Upper lobe of right lung (tissue), 1 donor: ENCODE data around the gene MAN1B1. TPM values are rescaled to one million over a fixed set of nuclear protein-coding genes. Genes with fewer than 3 reads are reported as not detected.

Source experiments
- ATAC-seq: fragments of 200-7000 bp; cut with Tn5 transposase; one replicate; pipeline ENCODE4 v1.9.1; 2020; ENCODE audit warnings: mild to moderate bottlenecking, moderate library complexity
- DNase-seq: peaks from one replicate; pipeline ENCODE4 v3.0.0-alpha.2; 2020
- H3K27ac ChIP-seq: fragments of 200-600 bp; one replicate; pipeline ENCODE4 v1.8.0; 2022
- H3K27me3 ChIP-seq: fragments of 200-600 bp; one replicate; pipeline ENCODE4 v1.8.0; 2022; ENCODE audit warnings: mild to moderate bottlenecking
- H3K36me3 ChIP-seq: fragments of 200-600 bp; one replicate; pipeline ENCODE4 v1.8.0; 2022
- H3K4me1 ChIP-seq: fragments of 200-600 bp; one replicate; pipeline ENCODE4 v1.8.0; 2022
- H3K4me3 ChIP-seq: fragments of 200-600 bp; one replicate; pipeline ENCODE4 v1.8.0; 2022; ENCODE audit warnings: mild to moderate bottlenecking
- H3K9me3 ChIP-seq: fragments of 200-600 bp; one replicate; pipeline ENCODE4 v1.8.0; 2022
- CTCF ChIP-seq: fragments of 200-600 bp; IDR thresholded peaks from one replicate; pipeline ENCODE4 v1.8.0; 2022; ENCODE audit warnings: antibody characterized with exemption
- intact Hi-C: fragments of 100-400 bp; cut with DNase I; formaldehyde crosslinking; loops from one replicate; pipeline ENCODE4 v1.11.0; 2022
- total RNA-seq: library from RNA; stranded (reverse); fragmentation: NEBNext Ultra II Directional; extraction: Animal tissue kit (Norgen Biotek cat#: 25700); gene quantifications from one replicate; pipeline ENCODE4 v1.2.1, GENCODE V29; 2021
- donor health status: DM: no; HTN: yes; CAD: no; lungs with severe emphysema.

MAN1B1 gene
- total RNA-seq, 1 donor from 2014 or later: 39.4 TPM

- Histone ChIP-seq H3K36me3 (no peaks in the 10 kb centered on the region), H3K27ac (peak overlapping the region; percentile 67), H3K27me3 (peaks cover 9% of the 10 kb centered on the region), H3K4me3 (peak overlapping the region; percentile 39), H3K9me3 (no peaks in the 10 kb centered on the region), H3K4me1 (peaks cover 7% of the 10 kb centered on the region)
- no peak for TF ChIP-seq CTCF
- ATAC-seq: peak; percentile 13
- intact Hi-C loops: no loop called here
- no peak for DNase-seq
These were observed 15.9 kb upstream of the MAN1B1 start for GRCh38 chr9:137070906-137071275.

- no peak for TF ChIP-seq CTCF
- H3K36me3 ChIP-seq: no peaks in the 10 kb centered on the region
- intact Hi-C loops: no loop called here
- no peak for ATAC-seq
- no peaks in the 10 kb centered on the region for H3K9me3 ChIP-seq
- peaks cover 7% of the 10 kb centered on the region for H3K4me1 ChIP-seq
- peaks cover 9% of the 10 kb centered on the region for H3K27me3 ChIP-seq
- H3K4me3 ChIP-seq: peak overlapping the region; percentile 39
- DNase-seq: no peak
- H3K27ac ChIP-seq: peak overlapping the region; percentile 67
These were observed 15.5 kb upstream of the MAN1B1 start for GRCh38 chr9:137071282-137071681.

DNA sequence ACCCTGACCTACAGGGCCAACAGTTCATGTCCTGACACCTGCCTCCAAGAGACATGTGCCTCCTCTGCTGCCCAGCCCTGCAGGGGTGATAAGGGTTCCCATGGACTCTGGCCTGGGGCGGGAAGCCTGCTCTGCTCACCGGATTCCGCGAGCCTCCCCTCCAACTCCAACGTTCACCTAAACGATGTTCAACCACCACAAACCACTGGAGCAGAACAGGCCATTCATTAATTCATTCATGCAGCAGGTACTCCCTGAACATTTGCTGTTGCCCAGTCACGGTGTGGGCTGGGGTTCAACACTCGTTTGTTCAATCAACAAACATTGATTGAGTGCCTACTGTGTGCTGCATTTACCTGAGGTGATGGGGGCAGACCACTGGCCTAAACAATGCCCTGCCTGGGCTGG is 12.8 kb upstream of the MAN1B1 start:
- no peak for TF ChIP-seq CTCF
- peaks cover 20% of the 10 kb centered on the region for H3K4me1 ChIP-seq

GRCh38 chr9:137074657-137075274 is 12.0 kb upstream of the MAN1B1 start:
- intact Hi-C loops: no loop called here
- no peaks in the 10 kb centered on the region for H3K27me3 ChIP-seq
- DNase-seq (no peak), ATAC-seq (no peak)
- H3K4me1 ChIP-seq: peaks cover 20% of the 10 kb centered on the region
- H3K4me3 ChIP-seq: no peak overlapping the region
- peaks cover 7% of the 10 kb centered on the region for H3K36me3 ChIP-seq
- TF ChIP-seq CTCF: no peak
- no peak overlapping the region for H3K27ac ChIP-seq
- no peaks in the 10 kb centered on the region for H3K9me3 ChIP-seq

More for the DNA sequence above, 12.8 kb upstream of the MAN1B1 start:
- Histone ChIP-seq H3K36me3 (no peaks in the 10 kb centered on the region), H3K27me3 (peaks cover 7% of the 10 kb centered on the region), H3K27ac (no peak overlapping the region), H3K9me3 (no peaks in the 10 kb centered on the region), H3K4me3 (no peak overlapping the region)
- no peak for DNase-seq
- intact Hi-C loops: no loop called here
- ATAC-seq: no peak

DNA sequence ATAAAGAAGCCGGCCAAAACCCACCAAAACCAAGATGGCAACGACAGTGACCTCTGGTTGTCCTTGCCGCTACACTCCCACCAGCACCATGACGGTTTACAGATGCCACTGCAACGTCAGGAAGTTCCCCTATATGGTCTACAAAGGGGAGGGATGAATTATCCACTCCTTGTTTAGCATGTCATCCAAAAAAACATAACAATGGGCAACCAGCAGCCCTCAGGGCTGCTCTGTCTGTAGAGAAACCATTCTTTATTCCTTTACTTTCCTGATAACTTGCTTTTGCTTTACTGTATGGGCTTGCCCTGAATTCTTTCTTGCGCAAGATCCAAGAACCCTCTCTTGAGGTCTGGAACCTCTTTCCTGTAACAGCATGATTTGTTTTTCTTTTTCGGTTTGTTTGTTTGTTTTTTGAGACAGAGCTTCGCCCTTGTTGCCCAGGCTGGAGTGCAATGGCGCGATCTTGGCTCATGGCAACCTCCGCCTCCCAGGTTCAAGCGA is 11.5 kb upstream of the MAN1B1 start:
- intact Hi-C loops: no loop called here
- TF ChIP-seq CTCF: no peak
- no peak for ATAC-seq
- DNase-seq: no peak
- Histone ChIP-seq H3K9me3 (no peaks in the 10 kb centered on the region), H3K27me3 (no peaks in the 10 kb centered on the region), H3K4me3 (no peak overlapping the region), H3K36me3 (peaks cover 13% of the 10 kb centered on the region), H3K27ac (no peak overlapping the region), H3K4me1 (peaks cover 20% of the 10 kb centered on the region)

GRCh38 chr9:137076636-137077009 is 10.2 kb upstream of the MAN1B1 start:
- TF ChIP-seq CTCF: no peak
- Histone ChIP-seq H3K4me1 (peaks cover 14% of the 10 kb centered on the region), H3K9me3 (no peaks in the 10 kb centered on the region), H3K27ac (peak overlapping the region; percentile 73), H3K4me3 (peak overlapping the region; percentile 64), H3K36me3 (peaks cover 25% of the 10 kb centered on the region), H3K27me3 (no peaks in the 10 kb centered on the region)
- intact Hi-C loops: no loop called here
- DNase-seq (no peak), ATAC-seq (no peak)
